22Rv1 (cell line): ENCODE measurements around the gene SYT7.

Experiments used
- CTCF ChIP-seq: fragments of 450-650 bp; IDR thresholded peaks from 2 replicates; pipeline ENCODE4 v1.5.1; 2017; ENCODE audit warnings: mild to moderate bottlenecking
- ZFX ChIP-seq: fragments of 450-650 bp; IDR thresholded peaks from 2 replicates; pipeline ENCODE4 v1.6.1; 2017; ENCODE audit warnings: antibody characterized with exemption, borderline replicate concordance

GRCh38 chr11:61522881-61523280, 58.0 kb downstream of the SYT7 start:
- TF ChIP-seq CTCF, result no peak
- TF ChIP-seq ZFX, result no peak
